ENCODE results near the gene CCDC148.

CCDC148 gene

DNA sequence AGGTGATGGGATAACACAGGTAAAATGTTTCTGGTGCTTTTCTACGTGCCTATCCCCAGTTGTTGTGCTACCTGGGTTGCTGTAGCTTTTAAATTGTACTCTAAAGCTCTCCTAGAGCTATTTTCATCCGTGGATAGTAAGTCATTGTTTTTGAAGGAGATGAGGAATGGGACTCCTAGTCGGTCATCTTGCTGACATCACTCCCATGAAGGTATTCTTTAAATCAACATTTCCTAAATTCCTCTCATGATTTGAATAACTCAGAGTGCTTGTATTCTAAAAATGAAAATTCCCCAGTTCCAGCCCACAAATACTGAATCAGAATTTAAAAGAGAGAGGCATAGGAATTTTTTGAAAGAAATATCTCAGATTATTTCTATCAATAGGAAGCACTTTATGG lies 44.3 kb downstream of the CCDC148 start:
- Histone ChIP-seq H3K27me3 (ENCODE audit: low read length) (no peaks in the 10 kb centered on the region), H3K9me3 (ENCODE audit: insufficient read depth, low read length) (no peaks in the 10 kb centered on the region), H4K20me1 (ENCODE audit: low read depth, low read length) (no peaks in the 10 kb centered on the region), H3K9me2 (replicated peaks; ENCODE audit: insufficient read depth, low read length) (no peaks in the 10 kb centered on the region), H2AFZ (ENCODE audit: low read depth, low read length, severe bottlenecking) (no peak overlapping the region), H3K4me2 (ENCODE audit: low read depth, low read length, poor library complexity, severe bottlenecking) (no peak overlapping the region), H3K79me2 (ENCODE audit: insufficient read depth, low read length) (no peaks in the 10 kb centered on the region), H3K27ac (ENCODE audit: low read depth, low read length) (no peak overlapping the region), H3K36me3 (ENCODE audit: low read length) (no peaks in the 10 kb centered on the region), H3F3A (ENCODE audit: insufficient read depth) (no peaks in the 10 kb centered on the region), H3K9ac (ENCODE audit: low read length) (no peak overlapping the region), H3K4me3 (ENCODE audit: insufficient read depth, low read length, poor library complexity, severe bottlenecking) (no peak overlapping the region)
- no peak for TF ChIP-seq EZH2phosphoT487 (conservative IDR thresholded peaks at IDR 0.05; ENCODE audit: low read length)
- TF ChIP-seq, protein P1, sequence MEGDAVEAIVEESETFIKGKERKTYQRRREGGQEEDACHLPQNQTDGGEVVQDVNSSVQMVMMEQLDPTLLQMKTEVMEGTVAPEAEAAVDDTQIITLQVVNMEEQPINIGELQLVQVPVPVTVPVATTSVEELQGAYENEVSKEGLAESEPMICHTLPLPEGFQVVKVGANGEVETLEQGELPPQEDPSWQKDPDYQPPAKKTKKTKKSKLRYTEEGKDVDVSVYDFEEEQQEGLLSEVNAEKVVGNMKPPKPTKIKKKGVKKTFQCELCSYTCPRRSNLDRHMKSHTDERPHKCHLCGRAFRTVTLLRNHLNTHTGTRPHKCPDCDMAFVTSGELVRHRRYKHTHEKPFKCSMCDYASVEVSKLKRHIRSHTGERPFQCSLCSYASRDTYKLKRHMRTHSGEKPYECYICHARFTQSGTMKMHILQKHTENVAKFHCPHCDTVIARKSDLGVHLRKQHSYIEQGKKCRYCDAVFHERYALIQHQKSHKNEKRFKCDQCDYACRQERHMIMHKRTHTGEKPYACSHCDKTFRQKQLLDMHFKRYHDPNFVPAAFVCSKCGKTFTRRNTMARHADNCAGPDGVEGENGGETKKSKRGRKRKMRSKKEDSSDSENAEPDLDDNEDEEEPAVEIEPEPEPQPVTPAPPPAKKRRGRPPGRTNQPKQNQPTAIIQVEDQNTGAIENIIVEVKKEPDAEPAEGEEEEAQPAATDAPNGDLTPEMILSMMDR (IDR thresholded peaks at IDR 0.05; ENCODE audit: insufficient read depth, low read length, poor library complexity, severe bottlenecking), result no peak

GRCh38 chr2:158411748-158412147 lies 44.8 kb downstream of the CCDC148 start:
- no peaks in the 10 kb centered on the region for H3K36me3 ChIP-seq (ENCODE audit: low read length)
- H3K9me2 ChIP-seq (replicated peaks; ENCODE audit: insufficient read depth, low read length), result no peaks in the 10 kb centered on the region
- no peaks in the 10 kb centered on the region for H4K20me1 ChIP-seq (ENCODE audit: low read depth, low read length)
- H3K9ac ChIP-seq (ENCODE audit: low read length), result no peak overlapping the region
- H3K27ac ChIP-seq (ENCODE audit: low read depth, low read length), result no peak overlapping the region
- H3K79me2 ChIP-seq (ENCODE audit: insufficient read depth, low read length), result no peaks in the 10 kb centered on the region
- H3K4me3 ChIP-seq (ENCODE audit: insufficient read depth, low read length, poor library complexity, severe bottlenecking), result no peak overlapping the region
- H3K4me2 ChIP-seq (ENCODE audit: low read depth, low read length, poor library complexity, severe bottlenecking), result no peak overlapping the region
- no peaks in the 10 kb centered on the region for H3K9me3 ChIP-seq (ENCODE audit: insufficient read depth, low read length)
- no peaks in the 10 kb centered on the region for H3F3A ChIP-seq (ENCODE audit: insufficient read depth)
- H3K27me3 ChIP-seq (ENCODE audit: low read length), result no peaks in the 10 kb centered on the region
- TF ChIP-seq EZH2phosphoT487 (conservative IDR thresholded peaks at IDR 0.05; ENCODE audit: low read length), result no peak
- TF ChIP-seq, protein P1 (IDR thresholded peaks at IDR 0.05; ENCODE audit: insufficient read depth, low read length, poor library complexity, severe bottlenecking), result no peak
- no peak overlapping the region for H2AFZ ChIP-seq (ENCODE audit: low read depth, low read length, severe bottlenecking)

GRCh38 chr2:158410132-158410531 lies 46.4 kb downstream of the CCDC148 start:
- H3K27me3 ChIP-seq (ENCODE audit: low read length), result no peaks in the 10 kb centered on the region
- no peak overlapping the region for H3K27ac ChIP-seq (ENCODE audit: low read depth, low read length)
- no peak overlapping the region for H3K9ac ChIP-seq (ENCODE audit: low read length)
- no peak overlapping the region for H3K4me3 ChIP-seq (ENCODE audit: insufficient read depth, low read length, poor library complexity, severe bottlenecking)
- H2AFZ ChIP-seq (ENCODE audit: low read depth, low read length, severe bottlenecking), result no peak overlapping the region
- no peaks in the 10 kb centered on the region for H3K9me2 ChIP-seq (replicated peaks; ENCODE audit: insufficient read depth, low read length)
- H3F3A ChIP-seq (ENCODE audit: insufficient read depth), result no peaks in the 10 kb centered on the region
- H3K4me2 ChIP-seq (ENCODE audit: low read depth, low read length, poor library complexity, severe bottlenecking), result no peak overlapping the region
- H3K36me3 ChIP-seq (ENCODE audit: low read length), result no peaks in the 10 kb centered on the region
- H3K79me2 ChIP-seq (ENCODE audit: insufficient read depth, low read length), result no peaks in the 10 kb centered on the region
- H4K20me1 ChIP-seq (ENCODE audit: low read depth, low read length), result no peaks in the 10 kb centered on the region
- TF ChIP-seq EZH2phosphoT487 (conservative IDR thresholded peaks at IDR 0.05; ENCODE audit: low read length), result no peak
- TF ChIP-seq, protein P1 (IDR thresholded peaks at IDR 0.05; ENCODE audit: insufficient read depth, low read length, poor library complexity, severe bottlenecking), result no peak
- no peaks in the 10 kb centered on the region for H3K9me3 ChIP-seq (ENCODE audit: insufficient read depth, low read length)
